Immature natural killer cell (primary cell): Measurements from ENCODE around the gene H2AZ2. TPM values are rescaled to one million over a fixed set of nuclear protein-coding genes. Genes with fewer than 3 reads are reported as not detected.
A peak's percentile ranks its signal among the peaks of the same experiment; 100 is the strongest.
"Not testable (repeated sequence)": the region's sequence is repeated elsewhere in the genome, so short reads cannot be mapped to it uniquely, and the experiment has no call there.

Experiments used
- DNase-seq, 3 donors: peaks; one replicate each; pipeline ENCODE4 v3.0.0; 2022; ENCODE audit warnings: mixed read lengths in 1 of 3
- H3K27ac Mint-ChIP-seq, 6 donors: one replicate each; pipeline ENCODE4 v1.8.0; 2020; ENCODE audit warnings: mixed read lengths in 6 of 6, mild to moderate bottlenecking in 5 of 6, inconsistent platforms in 4 of 6, moderate library complexity in 3 of 6
- H3K27me3 Mint-ChIP-seq, 3 donors: one replicate each; pipeline ENCODE4 v1.8.0; 2020 to 2021; ENCODE audit warnings: low read depth in 3 of 3, mild to moderate bottlenecking in 3 of 3, mixed read lengths in 3 of 3, moderate library complexity in 3 of 3, inconsistent platforms in 1 of 3
- H3K36me3 Mint-ChIP-seq, 3 donors: one replicate each; pipeline ENCODE4 v1.8.0; 2020; ENCODE audit warnings: mixed read lengths in 3 of 3, inconsistent platforms in 2 of 3, mild to moderate bottlenecking in 2 of 3
- H3K4me1 Mint-ChIP-seq, 2 donors: one replicate each; pipeline ENCODE4 v1.8.0; 2020; ENCODE audit warnings: inconsistent platforms in 2 of 2, mild to moderate bottlenecking in 2 of 2, mixed read lengths in 2 of 2, moderate library complexity in 1 of 2
- H3K4me3 Mint-ChIP-seq, 5 donors: one replicate each; pipeline ENCODE4 v1.8.0; 2020; ENCODE audit warnings: mild to moderate bottlenecking in 5 of 5, mixed read lengths in 5 of 5, inconsistent platforms in 3 of 5, moderate library complexity in 3 of 5
- H3K9me3 Mint-ChIP-seq, 6 donors: one replicate each; pipeline ENCODE4 v1.8.0; 2020; ENCODE audit warnings: mild to moderate bottlenecking in 6 of 6, mixed read lengths in 6 of 6, inconsistent platforms in 4 of 6, moderate library complexity in 3 of 6
- polyA plus RNA-seq, 3 donors: library from polyadenylated mRNA; unstranded; fragments of 300-500 nt; fragmentation: Illumina TruSeq; gene quantifications; one replicate each; pipeline ENCODE4 v1.2.3, GENCODE V29; 2021

The H2AZ2 gene
- polyA plus RNA-seq, 3 donors from 2014 or later: 237 to 262 (median 254) TPM

GRCh38 chr7:44824894-44825526 lies 22.9 kb downstream of the H2AZ2 start:
- H3K36me3 Mint-ChIP-seq: peaks cover 4 to 10% (median 6%) of the 10 kb centered on the region in 3 donors
- no peaks in the 10 kb centered on the region for H3K9me3 Mint-ChIP-seq
- no peak overlapping the region for H3K4me3 Mint-ChIP-seq
- DNase-seq: no peak
- peaks cover 19 to 21% of the 10 kb centered on the region in 2 donors for H3K4me1 Mint-ChIP-seq
- H3K27me3 Mint-ChIP-seq: peaks cover 4 to 14% (median 5%) of the 10 kb centered on the region in 3 donors
- peak overlapping the region in 5 of 6 donors; percentile 1 to 82 (median 46) for H3K27ac Mint-ChIP-seq

- no peak for DNase-seq
- Mint-ChIP-seq H3K4me1 (peaks cover 19 to 21% of the 10 kb centered on the region in 2 donors), H3K9me3 (no peaks in the 10 kb centered on the region), H3K27me3 (peaks cover 4 to 14% (median 5%) of the 10 kb centered on the region in 3 donors), H3K4me3 (no peak overlapping the region), H3K27ac (peak overlapping the region; percentile 33 to 81 (median 64)), H3K36me3 (peaks cover 0 to 3% (median 2%) of the 10 kb centered on the region in 3 donors)
Observed at GRCh38 chr7:44823255-44823781, 24.6 kb downstream of the H2AZ2 start.

GRCh38 chr7:44819292-44819691 lies 28.6 kb downstream of the H2AZ2 start:
- Mint-ChIP-seq H3K36me3 (no peaks in the 10 kb centered on the region), H3K4me1 (peaks cover 16 to 19% of the 10 kb centered on the region in 2 donors), H3K27me3 (peaks cover 2 to 5% (median 5%) of the 10 kb centered on the region in 3 donors), H3K4me3 (no peak overlapping the region), H3K27ac (no peak overlapping the region), H3K9me3 (no peaks in the 10 kb centered on the region)
- DNase-seq: no peak

GRCh38 chr7:44814919-44815318 lies 33.0 kb downstream of the H2AZ2 start:
- Mint-ChIP-seq H3K4me3 (no peak overlapping the region), H3K27ac (no peak overlapping the region), H3K4me1 (no peaks in the 10 kb centered on the region), H3K9me3 (no peaks in the 10 kb centered on the region), H3K36me3 (no peaks in the 10 kb centered on the region), H3K27me3 (no peaks in the 10 kb centered on the region)
- DNase-seq: no peak

DNA sequence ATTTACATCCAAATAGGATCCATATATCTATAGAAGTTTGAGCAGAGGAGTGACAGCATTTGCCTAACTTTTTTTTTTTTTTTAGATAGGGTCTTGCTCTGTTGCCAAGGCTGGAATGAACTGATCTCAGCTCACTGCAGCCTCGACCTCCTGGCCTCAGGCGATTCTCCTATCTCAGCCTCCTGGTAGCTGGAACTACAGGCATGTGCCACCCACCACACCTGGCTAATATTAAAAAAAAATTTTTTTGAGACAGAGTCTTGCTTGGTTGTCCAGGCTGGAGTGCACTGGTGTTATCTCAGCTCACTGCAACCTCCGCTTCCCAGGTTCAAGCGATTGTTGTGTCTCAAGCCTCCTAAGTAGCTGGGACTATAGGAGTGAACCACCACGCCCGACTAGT lies 36.3 kb downstream of the H2AZ2 start:
- H3K27ac Mint-ChIP-seq: no peak overlapping the region

DNA sequence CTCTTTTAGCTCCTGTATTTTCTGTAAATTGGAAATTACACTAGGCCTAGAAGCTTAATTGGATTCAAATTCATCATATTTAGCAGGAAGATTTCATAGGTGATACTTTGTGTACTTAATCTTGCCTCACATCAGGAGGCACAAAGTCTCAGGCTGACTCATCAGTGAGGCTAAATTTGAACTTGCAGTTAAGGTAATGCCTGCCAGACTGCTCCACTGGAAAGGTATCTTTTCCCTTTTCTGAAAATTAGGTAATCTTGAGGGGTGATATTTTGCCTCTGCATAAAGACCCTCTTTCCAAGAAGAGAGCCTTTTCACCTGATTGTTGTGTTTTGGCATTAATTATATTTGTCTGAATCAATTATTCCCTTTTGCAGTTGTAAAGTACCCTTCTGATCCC lies 36.8 kb downstream of the H2AZ2 start:
- DNase-seq: no peak
- H3K27ac Mint-ChIP-seq: no peak overlapping the region
- H3K4me1 Mint-ChIP-seq: no peaks in the 10 kb centered on the region
- no peaks in the 10 kb centered on the region for H3K9me3 Mint-ChIP-seq
- H3K4me3 Mint-ChIP-seq: no peak overlapping the region
- no peaks in the 10 kb centered on the region for H3K36me3 Mint-ChIP-seq
- peaks cover 0 to 3% (median 0%) of the 10 kb centered on the region in 3 donors for H3K27me3 Mint-ChIP-seq

More for the DNA sequence above, 36.3 kb downstream of the H2AZ2 start:
- H3K4me3 Mint-ChIP-seq: no peak overlapping the region
- H3K27me3 Mint-ChIP-seq: peaks cover 0 to 3% (median 0%) of the 10 kb centered on the region in 3 donors
- no peaks in the 10 kb centered on the region for H3K36me3 Mint-ChIP-seq
- no peaks in the 10 kb centered on the region for H3K4me1 Mint-ChIP-seq
- no peak for DNase-seq
- no peaks in the 10 kb centered on the region for H3K9me3 Mint-ChIP-seq

GRCh38 chr7:44808914-44809393 lies 38.9 kb downstream of the H2AZ2 start:
- Mint-ChIP-seq H3K4me3 (no peak overlapping the region), H3K36me3 (no peaks in the 10 kb centered on the region), H3K4me1 (no peaks in the 10 kb centered on the region), H3K9me3 (no peaks in the 10 kb centered on the region), H3K27ac (no peak overlapping the region), H3K27me3 (peaks cover 0 to 3% (median 0%) of the 10 kb centered on the region in 3 donors)
- no peak for DNase-seq

GRCh38 chr7:44805950-44806349 lies 41.9 kb downstream of the H2AZ2 start:
- H3K36me3 Mint-ChIP-seq: peaks cover 10 to 18% (median 13%) of the 10 kb centered on the region in 3 donors
- DNase-seq: no peak
- H3K4me3 Mint-ChIP-seq: no peak overlapping the region
- peaks cover 10 to 22% of the 10 kb centered on the region in 2 donors for H3K4me1 Mint-ChIP-seq
- H3K27me3 Mint-ChIP-seq: peaks cover 0 to 4% (median 3%) of the 10 kb centered on the region in 3 donors
- peak overlapping the region in 1 of 6 donors; percentile 34 for H3K27ac Mint-ChIP-seq
- no peaks in the 10 kb centered on the region for H3K9me3 Mint-ChIP-seq

DNA sequence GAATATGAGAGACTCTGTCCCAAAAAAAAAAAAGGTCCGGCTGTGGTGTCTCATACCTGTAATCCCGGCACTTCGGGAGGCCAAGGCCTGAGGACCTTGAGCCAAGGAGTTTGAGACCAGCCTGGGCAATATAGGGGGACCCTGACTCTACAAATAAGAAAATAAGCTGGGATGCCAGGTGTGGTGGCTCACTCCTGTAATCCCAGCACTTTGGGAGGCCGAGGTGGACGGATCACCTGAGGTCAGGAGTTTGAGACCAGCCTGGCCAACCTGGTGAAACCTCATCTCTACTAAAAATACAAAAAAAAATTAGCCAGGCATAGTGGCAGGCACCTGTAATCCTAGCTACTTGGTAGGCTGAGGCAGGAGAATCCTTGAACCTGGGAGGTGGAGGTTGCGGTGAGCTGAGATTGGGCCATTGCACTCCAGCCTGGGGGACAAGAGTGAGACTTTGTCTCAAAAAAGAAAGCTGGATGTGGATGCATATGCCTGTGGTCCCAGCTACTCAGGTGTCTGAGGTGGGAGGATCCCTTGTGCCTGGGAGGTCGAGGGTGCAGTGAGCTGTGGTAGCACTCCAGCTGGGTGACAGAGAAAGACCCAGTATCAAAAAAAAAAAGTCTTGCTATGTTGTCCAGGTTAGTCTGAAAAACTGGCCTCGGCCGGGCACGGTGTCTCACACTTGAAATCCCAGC lies 43.9 kb downstream of the H2AZ2 start:
- DNase-seq, H3K4me3 Mint-ChIP-seq, H3K9me3 Mint-ChIP-seq, H3K27me3 Mint-ChIP-seq, H3K27ac Mint-ChIP-seq: not testable (repeated sequence)
- Mint-ChIP-seq H3K36me3 (peaks cover 15 to 32% (median 21%) of the 10 kb centered on the region in 3 donors), H3K4me1 (peaks cover 20 to 40% of the 10 kb centered on the region in 2 donors)

DNA sequence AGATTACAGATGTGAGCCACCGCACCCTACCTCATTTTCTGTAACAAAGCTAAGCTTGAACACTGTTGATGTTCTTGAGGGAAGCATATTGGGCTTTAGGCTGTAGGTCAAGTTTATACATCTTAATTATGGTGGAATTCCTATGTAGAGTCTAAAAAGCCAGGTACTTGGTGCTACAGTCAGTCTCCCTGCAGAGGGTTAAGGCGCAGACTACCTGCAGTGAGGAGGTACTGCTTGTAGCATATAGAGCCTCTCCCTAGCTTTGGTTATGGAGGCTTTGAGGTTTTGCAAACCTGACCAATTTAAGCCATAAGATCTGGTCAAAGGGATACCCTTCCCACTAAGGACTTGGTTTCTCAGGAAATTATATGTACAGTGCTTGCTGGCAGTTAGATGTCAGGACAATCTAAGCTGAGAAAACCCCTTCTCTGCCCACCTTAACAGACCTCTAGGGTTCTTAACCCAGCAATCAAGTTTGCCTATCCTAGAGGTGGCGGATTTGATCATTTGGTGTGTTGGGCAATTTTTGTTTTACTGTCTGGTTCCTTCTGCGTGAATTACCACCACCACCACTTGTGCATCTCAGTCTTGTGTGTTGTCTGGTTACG lies 45.4 kb downstream of the H2AZ2 start:
- Mint-ChIP-seq H3K27me3 (peaks cover 3 to 4% (median 4%) of the 10 kb centered on the region in 3 donors), H3K4me3 (no peak overlapping the region), H3K4me1 (peaks cover 34 to 54% of the 10 kb centered on the region in 2 donors), H3K9me3 (no peaks in the 10 kb centered on the region), H3K27ac (peak overlapping the region in 2 of 6 donors; percentile 1 to 57), H3K36me3 (peaks cover 20 to 32% (median 21%) of the 10 kb centered on the region in 3 donors)
- no peak for DNase-seq

DNA sequence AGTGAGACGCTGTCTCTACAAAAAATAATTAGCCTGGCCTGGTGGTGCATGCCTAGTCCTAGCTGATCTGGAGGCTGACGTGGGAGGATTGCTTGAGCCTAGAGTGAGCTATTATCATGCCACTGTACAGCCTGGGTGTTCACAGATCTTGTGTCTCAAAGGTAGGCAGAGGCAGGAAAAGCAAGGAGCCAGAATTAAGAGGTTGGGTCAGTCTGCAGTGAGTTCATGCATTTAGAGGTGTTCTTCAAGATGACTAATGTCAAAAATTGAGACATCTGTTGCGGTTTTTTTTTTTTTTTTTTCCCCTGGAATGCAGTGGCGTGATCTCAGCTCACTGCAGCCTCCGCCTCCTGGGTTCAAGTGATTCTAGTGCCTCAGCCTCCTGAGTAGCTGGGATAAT lies 46.0 kb downstream of the H2AZ2 start:
- Mint-ChIP-seq H3K27ac (peak overlapping the region; percentile 26 to 74 (median 46)), H3K27me3 (peaks cover 9 to 10% (median 10%) of the 10 kb centered on the region in 3 donors), H3K36me3 (peaks cover 21 to 32% (median 24%) of the 10 kb centered on the region in 3 donors), H3K9me3 (no peaks in the 10 kb centered on the region), H3K4me3 (no peak overlapping the region), H3K4me1 (peaks cover 39 to 60% of the 10 kb centered on the region in 2 donors)
- DNase-seq: no peak

DNA sequence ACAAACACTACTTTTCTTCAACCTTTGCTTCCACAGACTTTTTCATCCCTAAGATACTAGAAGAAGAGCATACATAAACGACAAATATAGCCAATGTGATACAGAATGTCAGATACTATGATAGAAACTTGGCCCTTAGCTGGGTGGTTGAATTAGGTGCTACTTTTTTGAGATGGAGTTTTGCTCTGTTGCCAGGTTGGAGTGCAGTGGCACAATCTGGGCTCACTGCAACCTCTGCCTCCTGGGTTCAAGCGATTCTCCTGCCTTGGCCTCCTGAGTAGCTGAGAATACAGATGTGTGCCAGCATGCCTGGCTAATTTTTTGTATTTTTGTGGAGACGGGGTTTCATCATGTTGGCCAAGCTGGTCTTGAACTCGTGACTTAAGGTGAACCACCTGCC lies 47.9 kb downstream of the H2AZ2 start:
- H3K4me1 Mint-ChIP-seq: peaks cover 39 to 60% of the 10 kb centered on the region in 2 donors
- H3K27me3 Mint-ChIP-seq: peaks cover 17 to 19% (median 18%) of the 10 kb centered on the region in 3 donors
- peaks cover 21 to 32% (median 24%) of the 10 kb centered on the region in 3 donors for H3K36me3 Mint-ChIP-seq
- peak overlapping the region in 1 of 5 donors; percentile 14 for H3K4me3 Mint-ChIP-seq
- H3K27ac Mint-ChIP-seq: peak overlapping the region; percentile 1 to 81 (median 60)
- no peak for DNase-seq
- no peaks in the 10 kb centered on the region for H3K9me3 Mint-ChIP-seq

GRCh38 chr7:44798649-44799305 lies 49.1 kb downstream of the H2AZ2 start:
- Mint-ChIP-seq H3K36me3 (peaks cover 21 to 32% (median 24%) of the 10 kb centered on the region in 3 donors), H3K27ac (peak overlapping the region; percentile 63 to 99 (median 96)), H3K4me1 (peaks cover 39 to 60% of the 10 kb centered on the region in 2 donors), H3K9me3 (no peaks in the 10 kb centered on the region), H3K27me3 (peaks cover 17 to 20% (median 18%) of the 10 kb centered on the region in 3 donors), H3K4me3 (peak overlapping the region; percentile 94 to 99 (median 95))
- no peak for DNase-seq
